Jurkat, Clone E6-1 (cell line): ENCODE results near the gene STK4.
A peak's percentile ranks its signal among the peaks of the same experiment; 100 is the strongest.
"Not testable (repeated sequence)": the region's sequence is repeated elsewhere in the genome, so short reads cannot be mapped to it uniquely, and the experiment has no call there.

ENCODE experiments used
- DNase-seq: peaks from one replicate; pipeline ENCODE4 v3.0.0-alpha.2; 2011; ENCODE audit warnings: low read depth, low spot score
- H3K4me3 ChIP-seq: 2 replicates; pipeline ENCODE4 v1.5.1; 2011; ENCODE audit warnings: mild to moderate bottlenecking, low read length, control low read depth, moderate library complexity

The STK4 gene

GRCh38 chr20:45044084-45044573 is 77.8 kb downstream of the STK4 start:
- no peak overlapping the region for H3K4me3 ChIP-seq
- DNase-seq, result peak; percentile 78

GRCh38 chr20:45044601-45045000 is 78.3 kb downstream of the STK4 start:
- DNase-seq, result no peak
- H3K4me3 ChIP-seq, result no peak overlapping the region

GRCh38 chr20:45047581-45048119 is 81.3 kb downstream of the STK4 start:
- no peak for DNase-seq
- H3K4me3 ChIP-seq, result no peak overlapping the region

- H3K4me3 ChIP-seq, result no peak overlapping the region
- no peak for DNase-seq
Measured at GRCh38 chr20:45049438-45049837, 83.1 kb downstream of the STK4 start.

GRCh38 chr20:45049904-45050471 is 83.7 kb downstream of the STK4 start:
- DNase-seq, result peak; percentile 37

GRCh38 chr20:45051204-45052060 is 85.1 kb downstream of the STK4 start:
- no peak overlapping the region for H3K4me3 ChIP-seq
- peak; percentile 83 for DNase-seq

More at GRCh38 chr20:45049904-45050471, 83.7 kb downstream of the STK4 start:
- H3K4me3 ChIP-seq, result no peak overlapping the region

GRCh38 chr20:45052698-45053429 is 86.6 kb downstream of the STK4 start:
- DNase-seq, result peak; percentile 86
- no peak overlapping the region for H3K4me3 ChIP-seq

GRCh38 chr20:45053430-45054351 is 87.4 kb downstream of the STK4 start:
- no peak for DNase-seq
- no peak overlapping the region for H3K4me3 ChIP-seq

- no peak for DNase-seq
- H3K4me3 ChIP-seq, result no peak overlapping the region
Measured at GRCh38 chr20:45055056-45055455, 88.7 kb downstream of the STK4 start.

GRCh38 chr20:45056473-45057173 is 90.3 kb downstream of the STK4 start:
- no peak overlapping the region for H3K4me3 ChIP-seq
- DNase-seq, result no peak

- no peak for DNase-seq
Measured at GRCh38 chr20:45058168-45058850, 92.0 kb downstream of the STK4 start.

GRCh38 chr20:45059022-45059728 is 92.9 kb downstream of the STK4 start:
- H3K4me3 ChIP-seq, result no peak overlapping the region
- DNase-seq, result no peak

More at GRCh38 chr20:45058168-45058850, 92.0 kb downstream of the STK4 start:
- no peak overlapping the region for H3K4me3 ChIP-seq

GRCh38 chr20:45060294-45060693 is 94.0 kb downstream of the STK4 start:
- no peak overlapping the region for H3K4me3 ChIP-seq
- no peak for DNase-seq

GRCh38 chr20:45061244-45061643 is 94.9 kb downstream of the STK4 start:
- H3K4me3 ChIP-seq, result no peak overlapping the region
- DNase-seq, result no peak

- not testable (repeated sequence) for H3K4me3 ChIP-seq, DNase-seq
Measured at GRCh38 chr20:45063107-45063506, 96.8 kb downstream of the STK4 start.

- H3K4me3 ChIP-seq, result no peak overlapping the region
- no peak for DNase-seq
Measured at GRCh38 chr20:45064812-45065211, 98.5 kb downstream of the STK4 start.

GRCh38 chr20:45066372-45066771 is 100.1 kb downstream of the STK4 start:
- no peak for DNase-seq
- no peak overlapping the region for H3K4me3 ChIP-seq
